ENCODE data around the gene UNC5A.

UNC5A gene

GRCh38 chr5:176776141-176776865, 34.1 kb upstream of the UNC5A start:
- H3K79me2 ChIP-seq (ENCODE audit: insufficient read depth, low read depth), result no peaks in the 10 kb centered on the region

DNA sequence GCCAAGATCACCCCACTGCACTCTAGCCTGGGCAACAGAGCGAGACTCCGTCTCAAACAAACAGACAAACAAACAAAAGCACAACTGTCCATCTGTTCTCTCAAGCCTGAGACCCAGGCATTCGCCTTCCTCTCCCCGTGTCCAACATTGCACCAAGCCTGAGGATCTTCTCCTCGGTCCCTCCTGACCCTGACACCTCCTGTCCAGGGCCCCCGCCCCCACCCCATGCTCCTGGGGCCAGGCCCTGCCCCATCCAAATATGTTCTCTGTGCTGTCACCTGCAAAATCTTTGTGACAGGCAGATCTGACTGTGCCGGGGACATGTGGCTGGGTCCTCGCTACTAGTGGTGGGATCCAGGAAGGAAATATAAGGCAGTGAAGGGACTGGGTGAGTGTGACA, 33.4 kb upstream of the UNC5A start:
- TF ChIP-seq, protein P1, sequence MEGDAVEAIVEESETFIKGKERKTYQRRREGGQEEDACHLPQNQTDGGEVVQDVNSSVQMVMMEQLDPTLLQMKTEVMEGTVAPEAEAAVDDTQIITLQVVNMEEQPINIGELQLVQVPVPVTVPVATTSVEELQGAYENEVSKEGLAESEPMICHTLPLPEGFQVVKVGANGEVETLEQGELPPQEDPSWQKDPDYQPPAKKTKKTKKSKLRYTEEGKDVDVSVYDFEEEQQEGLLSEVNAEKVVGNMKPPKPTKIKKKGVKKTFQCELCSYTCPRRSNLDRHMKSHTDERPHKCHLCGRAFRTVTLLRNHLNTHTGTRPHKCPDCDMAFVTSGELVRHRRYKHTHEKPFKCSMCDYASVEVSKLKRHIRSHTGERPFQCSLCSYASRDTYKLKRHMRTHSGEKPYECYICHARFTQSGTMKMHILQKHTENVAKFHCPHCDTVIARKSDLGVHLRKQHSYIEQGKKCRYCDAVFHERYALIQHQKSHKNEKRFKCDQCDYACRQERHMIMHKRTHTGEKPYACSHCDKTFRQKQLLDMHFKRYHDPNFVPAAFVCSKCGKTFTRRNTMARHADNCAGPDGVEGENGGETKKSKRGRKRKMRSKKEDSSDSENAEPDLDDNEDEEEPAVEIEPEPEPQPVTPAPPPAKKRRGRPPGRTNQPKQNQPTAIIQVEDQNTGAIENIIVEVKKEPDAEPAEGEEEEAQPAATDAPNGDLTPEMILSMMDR (conservative IDR thresholded peaks at IDR 0.05; ENCODE audit: low read depth, low read length), result no peak
- no peak overlapping the region for H3K9ac ChIP-seq
- H3K4me2 ChIP-seq, result no peak overlapping the region
- no peaks in the 10 kb centered on the region for H4K20me1 ChIP-seq (ENCODE audit: insufficient read depth)
- H3K27me3 ChIP-seq (ENCODE audit: insufficient read depth, low read depth), result peaks cover 28% of the 10 kb centered on the region; the same call in 1 of the 2 replicates
- no peak overlapping the region for H3K27ac ChIP-seq
- no peaks in the 10 kb centered on the region for H3K4me1 ChIP-seq (ENCODE audit: low read depth, poor library complexity, severe bottlenecking)
- H2AFZ ChIP-seq (ENCODE audit: low read depth), result no peak overlapping the region
- no peaks in the 10 kb centered on the region for H3K36me3 ChIP-seq (ENCODE audit: insufficient read depth)
- H3K4me3 ChIP-seq (IDR thresholded peaks at IDR 0.05; ENCODE audit: insufficient read depth, low read depth, low read length), result no peak overlapping the region
- H3K79me2 ChIP-seq (ENCODE audit: insufficient read depth, low read depth), result no peaks in the 10 kb centered on the region

More at GRCh38 chr5:176776141-176776865, 34.1 kb upstream of the UNC5A start:
- Histone ChIP-seq H3K27me3 (ENCODE audit: insufficient read depth, low read depth) (peaks cover 26% of the 10 kb centered on the region; the same call in 1 of the 2 replicates), H2AFZ (ENCODE audit: low read depth) (no peak overlapping the region), H3K36me3 (ENCODE audit: insufficient read depth) (no peaks in the 10 kb centered on the region), H3K9ac (no peak overlapping the region), H3K4me1 (ENCODE audit: low read depth, poor library complexity, severe bottlenecking) (no peaks in the 10 kb centered on the region), H3K4me2 (no peak overlapping the region), H3K27ac (no peak overlapping the region), H4K20me1 (ENCODE audit: insufficient read depth) (no peaks in the 10 kb centered on the region), H3K4me3 (IDR thresholded peaks at IDR 0.05; ENCODE audit: insufficient read depth, low read depth, low read length) (no peak overlapping the region)
- TF ChIP-seq, protein P1 (conservative IDR thresholded peaks at IDR 0.05; ENCODE audit: low read depth, low read length), result no peak

DNA sequence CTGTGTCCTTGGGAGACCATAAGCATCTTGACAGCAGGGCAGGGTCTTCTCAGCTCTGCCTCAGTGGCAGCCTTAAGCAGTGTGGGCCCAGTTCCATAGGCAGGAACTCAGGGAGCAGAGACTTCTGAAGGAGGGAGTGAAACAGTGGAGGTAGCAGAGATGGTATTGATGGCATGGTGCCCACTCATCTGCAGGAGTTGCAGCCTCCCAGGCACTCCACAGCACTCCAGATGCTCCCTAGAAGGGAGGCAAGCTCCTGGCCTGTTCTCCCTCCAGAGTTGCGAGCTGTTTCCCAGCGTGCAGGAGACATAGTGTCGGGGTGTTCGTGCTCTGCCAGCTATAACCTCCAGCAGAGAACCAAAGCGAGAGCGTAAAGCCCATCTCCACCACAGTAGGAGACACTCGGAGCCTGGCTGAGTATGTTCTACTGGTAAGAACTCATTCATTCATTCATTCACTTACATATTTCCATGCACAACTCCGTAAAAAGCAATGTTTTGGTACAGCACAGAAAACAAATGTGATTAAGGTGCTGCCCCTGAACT, 31.4 kb upstream of the UNC5A start:
- H3K4me3 ChIP-seq (IDR thresholded peaks at IDR 0.05; ENCODE audit: insufficient read depth, low read depth, low read length), result no peak overlapping the region
- H2AFZ ChIP-seq (ENCODE audit: low read depth), result no peak overlapping the region
- H4K20me1 ChIP-seq (ENCODE audit: insufficient read depth), result no peaks in the 10 kb centered on the region
- no peak overlapping the region for H3K9ac ChIP-seq
- no peak overlapping the region for H3K27ac ChIP-seq
- peaks cover 28% of the 10 kb centered on the region; the same call in 1 of the 2 replicates for H3K27me3 ChIP-seq (ENCODE audit: insufficient read depth, low read depth)
- no peak overlapping the region for H3K4me2 ChIP-seq
- no peaks in the 10 kb centered on the region for H3K4me1 ChIP-seq (ENCODE audit: low read depth, poor library complexity, severe bottlenecking)
- no peaks in the 10 kb centered on the region for H3K36me3 ChIP-seq (ENCODE audit: insufficient read depth)
- TF ChIP-seq, protein P1 (conservative IDR thresholded peaks at IDR 0.05; ENCODE audit: low read depth, low read length), result no peak
- no peaks in the 10 kb centered on the region for H3K79me2 ChIP-seq (ENCODE audit: insufficient read depth, low read depth)

GRCh38 chr5:176779537-176779936, 30.8 kb upstream of the UNC5A start:
- peaks cover 28% of the 10 kb centered on the region; the same call in 1 of the 2 replicates for H3K27me3 ChIP-seq (ENCODE audit: insufficient read depth, low read depth)
- TF ChIP-seq, protein P1 (conservative IDR thresholded peaks at IDR 0.05; ENCODE audit: low read depth, low read length), result no peak
- H3K4me2 ChIP-seq, result no peak overlapping the region
- no peak overlapping the region for H3K9ac ChIP-seq
- no peak overlapping the region for H3K4me3 ChIP-seq (IDR thresholded peaks at IDR 0.05; ENCODE audit: insufficient read depth, low read depth, low read length)
- no peaks in the 10 kb centered on the region for H3K36me3 ChIP-seq (ENCODE audit: insufficient read depth)
- H2AFZ ChIP-seq (ENCODE audit: low read depth), result no peak overlapping the region
- no peaks in the 10 kb centered on the region for H4K20me1 ChIP-seq (ENCODE audit: insufficient read depth)
- no peaks in the 10 kb centered on the region for H3K4me1 ChIP-seq (ENCODE audit: low read depth, poor library complexity, severe bottlenecking)
- no peaks in the 10 kb centered on the region for H3K79me2 ChIP-seq (ENCODE audit: insufficient read depth, low read depth)
- H3K27ac ChIP-seq, result no peak overlapping the region

Data from KMS-11 (cell line).